Measurements from ENCODE around the gene EFNA2. TPM values are rescaled to one million over a fixed set of nuclear protein-coding genes. Genes with fewer than 3 reads are reported as not detected.

Gene EFNA2
- total and polyA plus RNA-seq, 2 experiments from 2014 or later, result 2.7 to 10.3 TPM

DNA sequence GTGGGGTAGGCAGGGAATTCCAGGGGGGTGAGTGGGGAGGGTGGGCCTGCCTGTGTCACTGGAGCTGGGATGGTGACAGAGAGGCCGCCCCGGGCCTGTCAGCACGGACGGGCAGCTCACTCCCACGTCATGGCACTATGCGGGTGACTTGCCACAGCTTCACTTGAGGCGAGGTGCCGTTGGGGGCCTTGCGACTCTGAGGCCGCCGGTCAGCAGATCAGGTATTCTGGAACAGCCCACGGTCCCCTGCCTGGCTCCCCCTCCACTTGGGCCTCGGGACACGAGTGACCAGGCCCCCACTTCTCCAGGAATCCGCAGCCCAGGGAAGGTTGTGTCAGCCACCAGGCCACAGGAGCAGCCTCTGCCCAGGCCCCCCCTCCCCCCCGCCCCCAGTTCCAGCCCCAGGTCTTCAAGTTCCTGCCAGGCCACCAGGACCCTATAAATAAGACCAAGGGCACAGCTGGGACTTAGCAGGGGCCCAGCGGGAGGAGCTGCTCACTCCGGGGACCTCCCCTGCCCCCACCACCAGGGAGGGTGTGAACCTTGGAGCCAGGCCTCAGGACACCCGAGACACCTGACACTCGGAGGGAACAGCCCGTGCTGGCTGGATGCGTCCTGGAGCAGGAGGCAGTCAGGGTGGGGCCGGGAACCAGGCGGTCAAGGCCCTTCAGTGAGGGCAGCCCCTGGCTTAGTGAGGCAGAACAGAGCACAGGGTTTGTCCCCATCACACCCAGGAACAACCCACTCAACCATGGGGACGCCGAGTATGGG is 40.0 kb upstream of the EFNA2 start:
- H3F3A ChIP-seq (replicated peaks; ENCODE audit: low read depth), result peaks cover 18% of the 10 kb centered on the region
- H3K4me3 ChIP-seq, result no peak overlapping the region
- Mint-ChIP-seq H3K27me3 (ENCODE audit: insufficient read depth, low read depth, poor library complexity) (peaks cover 8% of the 10 kb centered on the region), H3K4me1 (peaks cover 8% of the 10 kb centered on the region; the same call in 2 of the 3 replicates), H3K4me3 (no peak overlapping the region), H3K27ac (no peak overlapping the region), H3K36me3 (ENCODE audit: low read depth) (peaks cover 5% of the 10 kb centered on the region; the same call in 2 of the 3 replicates), H3K9me3 (no peaks in the 10 kb centered on the region; the same call in 2 of the 3 replicates)
- TF ChIP-seq, protein P1, sequence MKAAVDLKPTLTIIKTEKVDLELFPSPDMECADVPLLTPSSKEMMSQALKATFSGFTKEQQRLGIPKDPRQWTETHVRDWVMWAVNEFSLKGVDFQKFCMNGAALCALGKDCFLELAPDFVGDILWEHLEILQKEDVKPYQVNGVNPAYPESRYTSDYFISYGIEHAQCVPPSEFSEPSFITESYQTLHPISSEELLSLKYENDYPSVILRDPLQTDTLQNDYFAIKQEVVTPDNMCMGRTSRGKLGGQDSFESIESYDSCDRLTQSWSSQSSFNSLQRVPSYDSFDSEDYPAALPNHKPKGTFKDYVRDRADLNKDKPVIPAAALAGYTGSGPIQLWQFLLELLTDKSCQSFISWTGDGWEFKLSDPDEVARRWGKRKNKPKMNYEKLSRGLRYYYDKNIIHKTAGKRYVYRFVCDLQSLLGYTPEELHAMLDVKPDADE (IDR thresholded peaks at IDR 0.05), result no peak
- TF ChIP-seq ZNF114 (CRISPR knock-in tag; IDR thresholded peaks at IDR 0.05) (no peak), NANOG (IDR thresholded peaks at IDR 0.05; ENCODE audit: borderline replicate concordance) (no peak), JUNB (IDR thresholded peaks at IDR 0.05; ENCODE audit: unreplicated experiment) (no peak), EZH2phosphoT487 (IDR thresholded peaks at IDR 0.05; ENCODE audit: unreplicated experiment) (no peak), EZH2 (IDR thresholded peaks at IDR 0.05; ENCODE audit: low read depth, unreplicated experiment) (no peak), POLR2AphosphoS5 (IDR thresholded peaks at IDR 0.05; ENCODE audit: low read depth) (no peak), STAT1 (IDR thresholded peaks at IDR 0.05; ENCODE audit: unreplicated experiment) (no peak), ZNF331 (CRISPR knock-in tag; IDR thresholded peaks at IDR 0.05; ENCODE audit: low read depth) (no peak), CREB1 (CRISPR knock-in tag; IDR thresholded peaks at IDR 0.05; ENCODE audit: low read depth) (no peak)
- TF ChIP-seq, protein P2, sequence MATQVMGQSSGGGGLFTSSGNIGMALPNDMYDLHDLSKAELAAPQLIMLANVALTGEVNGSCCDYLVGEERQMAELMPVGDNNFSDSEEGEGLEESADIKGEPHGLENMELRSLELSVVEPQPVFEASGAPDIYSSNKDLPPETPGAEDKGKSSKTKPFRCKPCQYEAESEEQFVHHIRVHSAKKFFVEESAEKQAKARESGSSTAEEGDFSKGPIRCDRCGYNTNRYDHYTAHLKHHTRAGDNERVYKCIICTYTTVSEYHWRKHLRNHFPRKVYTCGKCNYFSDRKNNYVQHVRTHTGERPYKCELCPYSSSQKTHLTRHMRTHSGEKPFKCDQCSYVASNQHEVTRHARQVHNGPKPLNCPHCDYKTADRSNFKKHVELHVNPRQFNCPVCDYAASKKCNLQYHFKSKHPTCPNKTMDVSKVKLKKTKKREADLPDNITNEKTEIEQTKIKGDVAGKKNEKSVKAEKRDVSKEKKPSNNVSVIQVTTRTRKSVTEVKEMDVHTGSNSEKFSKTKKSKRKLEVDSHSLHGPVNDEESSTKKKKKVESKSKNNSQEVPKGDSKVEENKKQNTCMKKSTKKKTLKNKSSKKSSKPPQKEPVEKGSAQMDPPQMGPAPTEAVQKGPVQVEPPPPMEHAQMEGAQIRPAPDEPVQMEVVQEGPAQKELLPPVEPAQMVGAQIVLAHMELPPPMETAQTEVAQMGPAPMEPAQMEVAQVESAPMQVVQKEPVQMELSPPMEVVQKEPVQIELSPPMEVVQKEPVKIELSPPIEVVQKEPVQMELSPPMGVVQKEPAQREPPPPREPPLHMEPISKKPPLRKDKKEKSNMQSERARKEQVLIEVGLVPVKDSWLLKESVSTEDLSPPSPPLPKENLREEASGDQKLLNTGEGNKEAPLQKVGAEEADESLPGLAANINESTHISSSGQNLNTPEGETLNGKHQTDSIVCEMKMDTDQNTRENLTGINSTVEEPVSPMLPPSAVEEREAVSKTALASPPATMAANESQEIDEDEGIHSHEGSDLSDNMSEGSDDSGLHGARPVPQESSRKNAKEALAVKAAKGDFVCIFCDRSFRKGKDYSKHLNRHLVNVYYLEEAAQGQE (IDR thresholded peaks at IDR 0.05; ENCODE audit: unreplicated experiment), result no peak
- TF ChIP-seq, protein P3, sequence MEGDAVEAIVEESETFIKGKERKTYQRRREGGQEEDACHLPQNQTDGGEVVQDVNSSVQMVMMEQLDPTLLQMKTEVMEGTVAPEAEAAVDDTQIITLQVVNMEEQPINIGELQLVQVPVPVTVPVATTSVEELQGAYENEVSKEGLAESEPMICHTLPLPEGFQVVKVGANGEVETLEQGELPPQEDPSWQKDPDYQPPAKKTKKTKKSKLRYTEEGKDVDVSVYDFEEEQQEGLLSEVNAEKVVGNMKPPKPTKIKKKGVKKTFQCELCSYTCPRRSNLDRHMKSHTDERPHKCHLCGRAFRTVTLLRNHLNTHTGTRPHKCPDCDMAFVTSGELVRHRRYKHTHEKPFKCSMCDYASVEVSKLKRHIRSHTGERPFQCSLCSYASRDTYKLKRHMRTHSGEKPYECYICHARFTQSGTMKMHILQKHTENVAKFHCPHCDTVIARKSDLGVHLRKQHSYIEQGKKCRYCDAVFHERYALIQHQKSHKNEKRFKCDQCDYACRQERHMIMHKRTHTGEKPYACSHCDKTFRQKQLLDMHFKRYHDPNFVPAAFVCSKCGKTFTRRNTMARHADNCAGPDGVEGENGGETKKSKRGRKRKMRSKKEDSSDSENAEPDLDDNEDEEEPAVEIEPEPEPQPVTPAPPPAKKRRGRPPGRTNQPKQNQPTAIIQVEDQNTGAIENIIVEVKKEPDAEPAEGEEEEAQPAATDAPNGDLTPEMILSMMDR (conservative IDR thresholded peaks at IDR 0.05; ENCODE audit: low read depth in 2 of 2), result no peak
- TF ChIP-seq, protein P4, sequence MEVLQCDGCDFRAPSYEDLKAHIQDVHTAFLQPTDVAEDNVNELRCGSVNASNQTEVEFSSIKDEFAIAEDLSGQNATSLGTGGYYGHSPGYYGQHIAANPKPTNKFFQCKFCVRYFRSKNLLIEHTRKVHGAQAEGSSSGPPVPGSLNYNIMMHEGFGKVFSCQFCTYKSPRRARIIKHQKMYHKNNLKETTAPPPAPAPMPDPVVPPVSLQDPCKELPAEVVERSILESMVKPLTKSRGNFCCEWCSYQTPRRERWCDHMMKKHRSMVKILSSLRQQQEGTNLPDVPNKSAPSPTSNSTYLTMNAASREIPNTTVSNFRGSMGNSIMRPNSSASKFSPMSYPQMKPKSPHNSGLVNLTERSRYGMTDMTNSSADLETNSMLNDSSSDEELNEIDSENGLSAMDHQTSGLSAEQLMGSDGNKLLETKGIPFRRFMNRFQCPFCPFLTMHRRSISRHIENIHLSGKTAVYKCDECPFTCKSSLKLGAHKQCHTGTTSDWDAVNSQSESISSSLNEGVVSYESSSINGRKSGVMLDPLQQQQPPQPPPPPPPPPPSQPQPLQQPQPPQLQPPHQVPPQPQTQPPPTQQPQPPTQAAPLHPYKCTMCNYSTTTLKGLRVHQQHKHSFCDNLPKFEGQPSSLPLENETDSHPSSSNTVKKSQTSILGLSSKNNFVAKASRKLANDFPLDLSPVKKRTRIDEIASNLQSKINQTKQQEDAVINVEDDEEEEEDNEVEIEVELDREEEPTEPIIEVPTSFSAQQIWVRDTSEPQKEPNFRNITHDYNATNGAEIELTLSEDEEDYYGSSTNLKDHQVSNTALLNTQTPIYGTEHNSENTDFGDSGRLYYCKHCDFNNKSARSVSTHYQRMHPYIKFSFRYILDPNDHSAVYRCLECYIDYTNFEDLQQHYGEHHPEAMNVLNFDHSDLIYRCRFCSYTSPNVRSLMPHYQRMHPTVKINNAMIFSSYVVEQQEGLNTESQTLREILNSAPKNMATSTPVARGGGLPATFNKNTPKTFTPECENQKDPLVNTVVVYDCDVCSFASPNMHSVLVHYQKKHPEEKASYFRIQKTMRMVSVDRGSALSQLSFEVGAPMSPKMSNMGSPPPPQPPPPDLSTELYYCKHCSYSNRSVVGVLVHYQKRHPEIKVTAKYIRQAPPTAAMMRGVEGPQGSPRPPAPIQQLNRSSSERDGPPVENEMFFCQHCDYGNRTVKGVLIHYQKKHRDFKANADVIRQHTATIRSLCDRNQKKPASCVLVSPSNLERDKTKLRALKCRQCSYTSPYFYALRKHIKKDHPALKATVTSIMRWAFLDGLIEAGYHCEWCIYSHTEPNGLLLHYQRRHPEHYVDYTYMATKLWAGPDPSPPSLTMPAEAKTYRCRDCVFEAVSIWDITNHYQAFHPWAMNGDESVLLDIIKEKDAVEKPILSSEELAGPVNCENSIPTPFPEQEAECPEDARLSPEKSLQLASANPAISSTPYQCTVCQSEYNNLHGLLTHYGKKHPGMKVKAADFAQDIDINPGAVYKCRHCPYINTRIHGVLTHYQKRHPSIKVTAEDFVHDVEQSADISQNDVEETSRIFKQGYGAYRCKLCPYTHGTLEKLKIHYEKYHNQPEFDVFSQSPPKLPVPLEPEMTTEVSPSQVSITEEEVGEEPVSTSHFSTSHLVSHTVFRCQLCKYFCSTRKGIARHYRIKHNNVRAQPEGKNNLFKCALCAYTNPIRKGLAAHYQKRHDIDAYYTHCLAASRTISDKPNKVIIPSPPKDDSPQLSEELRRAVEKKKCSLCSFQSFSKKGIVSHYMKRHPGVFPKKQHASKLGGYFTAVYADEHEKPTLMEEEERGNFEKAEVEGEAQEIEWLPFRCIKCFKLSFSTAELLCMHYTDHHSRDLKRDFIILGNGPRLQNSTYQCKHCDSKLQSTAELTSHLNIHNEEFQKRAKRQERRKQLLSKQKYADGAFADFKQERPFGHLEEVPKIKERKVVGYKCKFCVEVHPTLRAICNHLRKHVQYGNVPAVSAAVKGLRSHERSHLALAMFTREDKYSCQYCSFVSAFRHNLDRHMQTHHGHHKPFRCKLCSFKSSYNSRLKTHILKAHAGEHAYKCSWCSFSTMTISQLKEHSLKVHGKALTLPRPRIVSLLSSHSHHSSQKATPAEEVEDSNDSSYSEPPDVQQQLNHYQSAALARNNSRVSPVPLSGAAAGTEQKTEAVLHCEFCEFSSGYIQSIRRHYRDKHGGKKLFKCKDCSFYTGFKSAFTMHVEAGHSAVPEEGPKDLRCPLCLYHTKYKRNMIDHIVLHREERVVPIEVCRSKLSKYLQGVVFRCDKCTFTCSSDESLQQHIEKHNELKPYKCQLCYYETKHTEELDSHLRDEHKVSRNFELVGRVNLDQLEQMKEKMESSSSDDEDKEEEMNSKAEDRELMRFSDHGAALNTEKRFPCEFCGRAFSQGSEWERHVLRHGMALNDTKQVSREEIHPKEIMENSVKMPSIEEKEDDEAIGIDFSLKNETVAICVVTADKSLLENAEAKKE (CRISPR knock-in tag; IDR thresholded peaks at IDR 0.05), result no peak
- H2AFZ ChIP-seq, result no peak overlapping the region
- H4K20me1 ChIP-seq (replicated peaks; ENCODE audit: insufficient read depth), result peaks cover 3% of the 10 kb centered on the region; the same call in 1 of the 2 replicates
- peaks cover 3% of the 10 kb centered on the region; the same call in 1 of the 2 replicates for H3K4me1 ChIP-seq (ENCODE audit: insufficient read depth)
- no peak overlapping the region for H3K4me2 ChIP-seq
- H3K9me2 ChIP-seq (ENCODE audit: insufficient read depth), result no peaks in the 10 kb centered on the region
- H3K27me3 ChIP-seq (ENCODE audit: insufficient read depth), result no peaks in the 10 kb centered on the region
- no peak overlapping the region for H3K27ac ChIP-seq (ENCODE audit: low read depth)
- peaks cover 9% of the 10 kb centered on the region for H3K79me2 ChIP-seq (replicated peaks; ENCODE audit: insufficient read depth)
- DNase-seq (ENCODE audit: low spot score) (no peak), ATAC-seq (no peak)
- no peaks in the 10 kb centered on the region for H3K36me3 ChIP-seq (ENCODE audit: insufficient read depth)

Data from GM23338 (cell line).